Neural progenitor cell (in vitro differentiated cells): ENCODE data around the gene BCAP31. TPM values are rescaled to one million over a fixed set of nuclear protein-coding genes. Genes with fewer than 3 reads are reported as not detected.

Experiments used
- DNase-seq: peaks from one replicate; pipeline ENCODE4 v3.0.0-alpha.2; 2016; ENCODE audit warnings: low spot score
- H2AFZ ChIP-seq: fragments of 200-600 bp; sonication (generic); replicated peaks from 2 replicates; pipeline ENCODE4 v1.6.1; 2016; ENCODE audit warnings: antibody characterized with exemption
- H3F3A ChIP-seq: fragments of 200-600 bp; sonication (generic); 2 replicates; pipeline ENCODE4 v1.6.1; 2016; ENCODE audit warnings: antibody characterized with exemption, low read depth
- H3K27ac ChIP-seq: fragments of 200-600 bp; sonication (generic); 2 replicates; pipeline ENCODE4 v1.5.1; 2016; ENCODE audit warnings: mild to moderate bottlenecking
- H3K27me3 ChIP-seq: fragments of 200-600 bp; sonication (generic); 2 replicates; pipeline ENCODE4 v1.6.1; 2016; ENCODE audit warnings: mild to moderate bottlenecking, moderate library complexity
- H3K36me3 ChIP-seq: fragments of 200-600 bp; sonication (generic); 2 replicates; pipeline ENCODE4 v1.5.1; 2016
- H3K4me1 ChIP-seq: fragments of 200-600 bp; sonication (generic); 2 replicates; pipeline ENCODE4 v1.6.1; 2016; ENCODE audit warnings: mixed run types
- H3K4me2 ChIP-seq: fragments of 200-600 bp; sonication (generic); 2 replicates; pipeline ENCODE4 v1.6.1; 2016
- H3K4me3 ChIP-seq: fragments of 200-600 bp; sonication (generic); 2 replicates; pipeline ENCODE4 v1.5.1; 2016
- H3K79me2 ChIP-seq: fragments of 200-600 bp; sonication (generic); 2 replicates; pipeline ENCODE4 v1.6.1; 2016; ENCODE audit warnings: low read depth
- H3K9ac ChIP-seq: fragments of 200-600 bp; sonication (generic); 2 replicates; pipeline ENCODE4 v1.6.1; 2016
- H3K9me3 ChIP-seq: fragments of 200-600 bp; sonication (generic); 2 replicates; pipeline ENCODE4 v1.5.1; 2016; ENCODE audit warnings: low read depth
- H4K20me1 ChIP-seq: fragments of 200-600 bp; sonication (generic); 2 replicates; pipeline ENCODE4 v1.6.1; 2016; ENCODE audit warnings: low read depth
- H3K27ac Mint-ChIP-seq: 3 replicates; pipeline ENCODE4 v1.8.0; 2021; ENCODE audit warnings: mixed read lengths
- H3K27me3 Mint-ChIP-seq: 2 replicates; pipeline ENCODE4 v1.8.0; 2022; ENCODE audit warnings: low read depth, mild to moderate bottlenecking, inconsistent platforms, moderate library complexity, mixed read lengths; ENCODE audit not compliant: insufficient read depth
- H3K36me3 Mint-ChIP-seq: 3 replicates; pipeline ENCODE4 v1.8.0; 2021; ENCODE audit warnings: mixed read lengths
- H3K4me1 Mint-ChIP-seq: 3 replicates; pipeline ENCODE4 v1.8.0; 2021; ENCODE audit warnings: mixed read lengths
- H3K4me3 Mint-ChIP-seq: 3 replicates; pipeline ENCODE4 v1.8.0; 2021; ENCODE audit warnings: mild to moderate bottlenecking, moderate library complexity, mixed read lengths
- H3K9me3 Mint-ChIP-seq: 3 replicates; pipeline ENCODE4 v1.8.0; 2020; ENCODE audit warnings: mixed read lengths
- EZH2 ChIP-seq: fragments of 200-600 bp; sonication (generic); IDR thresholded peaks from 2 replicates; pipeline ENCODE4 v1.6.1; 2017; ENCODE audit warnings: antibody characterized with exemption, mild to moderate bottlenecking, moderate library complexity
- EZH2phosphoT487 ChIP-seq: fragments of 200-600 bp; sonication (generic); IDR thresholded peaks from 2 replicates; pipeline ENCODE4 v1.6.1; 2017; ENCODE audit warnings: antibody characterized with exemption
- total RNA-seq: library from RNA; depleted of rRNA; stranded (reverse); fragments of >200 nt; gene quantifications from 2 replicates; pipeline ENCODE4 v1.2.3, GENCODE V29; 2015; ENCODE audit warnings: low replicate concordance
- TF ChIP-seq, protein P1 (sequence below): fragments of 200-600 bp; sonication (generic); IDR thresholded peaks from 2 replicates; pipeline ENCODE4 v1.5.1; 2017; ENCODE audit warnings: antibody characterized with exemption, mild to moderate bottlenecking

The BCAP31 gene
- total RNA-seq, 1 donor from 2014 or later: 52.5 TPM

- H3K27ac Mint-ChIP-seq: peak overlapping the region; percentile 93
- peaks cover 14% of the 10 kb centered on the region for H3K9me3 Mint-ChIP-seq
- H3K27me3 Mint-ChIP-seq: no peaks in the 10 kb centered on the region
Observed at GRCh38 chrX:153766871-153767673, 42.9 kb upstream of the BCAP31 start.

GRCh38 chrX:153766098-153766817, 42.1 kb upstream of the BCAP31 start:
- peak; percentile 37 for DNase-seq
- Histone ChIP-seq H4K20me1 (no peaks in the 10 kb centered on the region), H2AFZ (no peak overlapping the region), H3K27me3 (no peaks in the 10 kb centered on the region), H3K36me3 (no peaks in the 10 kb centered on the region), H3K9ac (no peak overlapping the region), H3K4me1 (no peaks in the 10 kb centered on the region), H3K9me3 (no peaks in the 10 kb centered on the region), H3K4me3 (no peak overlapping the region), H3F3A (no peaks in the 10 kb centered on the region), H3K79me2 (no peaks in the 10 kb centered on the region), H3K4me2 (peak overlapping the region; percentile 19), H3K27ac (no peak overlapping the region)
- Mint-ChIP-seq H3K27ac (peak overlapping the region; percentile 93), H3K4me1 (peaks cover 12% of the 10 kb centered on the region), H3K36me3 (no peaks in the 10 kb centered on the region), H3K9me3 (peaks cover 20% of the 10 kb centered on the region), H3K27me3 (no peaks in the 10 kb centered on the region), H3K4me3 (peak overlapping the region; percentile 67)
- no peak for TF ChIP-seq EZH2phosphoT487
- TF ChIP-seq, protein P1, sequence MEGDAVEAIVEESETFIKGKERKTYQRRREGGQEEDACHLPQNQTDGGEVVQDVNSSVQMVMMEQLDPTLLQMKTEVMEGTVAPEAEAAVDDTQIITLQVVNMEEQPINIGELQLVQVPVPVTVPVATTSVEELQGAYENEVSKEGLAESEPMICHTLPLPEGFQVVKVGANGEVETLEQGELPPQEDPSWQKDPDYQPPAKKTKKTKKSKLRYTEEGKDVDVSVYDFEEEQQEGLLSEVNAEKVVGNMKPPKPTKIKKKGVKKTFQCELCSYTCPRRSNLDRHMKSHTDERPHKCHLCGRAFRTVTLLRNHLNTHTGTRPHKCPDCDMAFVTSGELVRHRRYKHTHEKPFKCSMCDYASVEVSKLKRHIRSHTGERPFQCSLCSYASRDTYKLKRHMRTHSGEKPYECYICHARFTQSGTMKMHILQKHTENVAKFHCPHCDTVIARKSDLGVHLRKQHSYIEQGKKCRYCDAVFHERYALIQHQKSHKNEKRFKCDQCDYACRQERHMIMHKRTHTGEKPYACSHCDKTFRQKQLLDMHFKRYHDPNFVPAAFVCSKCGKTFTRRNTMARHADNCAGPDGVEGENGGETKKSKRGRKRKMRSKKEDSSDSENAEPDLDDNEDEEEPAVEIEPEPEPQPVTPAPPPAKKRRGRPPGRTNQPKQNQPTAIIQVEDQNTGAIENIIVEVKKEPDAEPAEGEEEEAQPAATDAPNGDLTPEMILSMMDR: no peak

More at GRCh38 chrX:153766871-153767673, 42.9 kb upstream of the BCAP31 start:
- no peak for DNase-seq
- H3F3A ChIP-seq: no peaks in the 10 kb centered on the region
- no peaks in the 10 kb centered on the region for H3K36me3 ChIP-seq
- no peaks in the 10 kb centered on the region for H3K36me3 Mint-ChIP-seq
- no peak overlapping the region for H3K27ac ChIP-seq
- no peaks in the 10 kb centered on the region for H3K9me3 ChIP-seq
- no peaks in the 10 kb centered on the region for H3K4me1 ChIP-seq
- H3K4me1 Mint-ChIP-seq: peaks cover 12% of the 10 kb centered on the region
- no peaks in the 10 kb centered on the region for H3K27me3 ChIP-seq
- H3K4me3 Mint-ChIP-seq: peak overlapping the region; percentile 67
- no peak overlapping the region for H3K4me2 ChIP-seq
- no peak overlapping the region for H3K9ac ChIP-seq
- no peak overlapping the region for H3K4me3 ChIP-seq
- no peak overlapping the region for H2AFZ ChIP-seq
- TF ChIP-seq, protein P1: no peak
- no peak for TF ChIP-seq EZH2phosphoT487
- no peak for TF ChIP-seq EZH2
- H4K20me1 ChIP-seq: no peaks in the 10 kb centered on the region
- no peaks in the 10 kb centered on the region for H3K79me2 ChIP-seq

DNA sequence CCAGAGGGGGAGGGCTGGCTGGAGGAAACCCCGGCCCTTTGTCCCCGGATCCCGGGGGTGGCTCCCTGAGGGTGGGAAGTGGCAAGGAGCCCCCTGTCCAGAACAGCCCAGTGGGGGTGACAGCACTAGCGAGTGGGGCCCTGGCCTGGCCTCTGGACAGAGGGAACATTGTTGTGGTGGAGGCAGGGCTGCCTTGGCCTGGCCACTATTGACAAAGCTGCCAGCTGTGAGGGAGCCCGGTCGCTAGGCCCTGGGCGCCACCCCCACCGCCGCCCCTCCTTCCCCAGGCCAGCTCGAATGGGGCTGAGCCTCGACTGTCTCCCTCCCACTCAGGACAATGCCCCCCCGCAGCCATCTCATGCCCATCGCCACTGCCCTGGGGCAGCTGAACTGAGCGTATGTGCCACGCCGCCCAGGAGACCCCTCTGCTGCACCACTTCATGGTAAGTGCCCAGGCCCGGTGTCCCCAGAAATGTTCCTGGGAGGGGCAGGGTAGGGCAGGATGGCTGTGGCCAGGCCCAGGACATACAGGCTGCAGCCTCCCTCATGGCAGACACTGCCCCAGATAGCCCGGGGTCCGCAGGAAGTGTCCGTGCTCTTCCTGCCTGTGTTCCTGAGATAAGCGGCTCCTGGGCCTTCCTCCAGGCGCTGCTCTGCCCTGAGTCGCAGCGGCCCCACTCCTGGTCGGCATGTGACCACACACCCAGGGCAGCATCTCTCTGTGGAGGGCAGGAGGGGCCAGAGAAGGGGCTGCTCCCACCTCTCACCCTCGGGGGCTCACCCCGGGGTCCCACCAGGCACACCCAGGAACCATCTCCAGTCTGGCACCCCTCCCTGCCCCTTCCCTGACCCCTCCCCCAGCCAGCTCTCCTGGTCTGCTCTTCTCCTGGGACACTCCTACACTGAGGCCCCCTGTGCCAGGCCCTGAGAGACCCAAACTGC, 41.2 kb upstream of the BCAP31 start:
- Mint-ChIP-seq H3K4me1 (peaks cover 12% of the 10 kb centered on the region), H3K36me3 (no peaks in the 10 kb centered on the region), H3K4me3 (no peak overlapping the region), H3K9me3 (peaks cover 22% of the 10 kb centered on the region), H3K27ac (no peak overlapping the region), H3K27me3 (no peaks in the 10 kb centered on the region)
- Histone ChIP-seq H3K36me3 (no peaks in the 10 kb centered on the region), H3K27me3 (no peaks in the 10 kb centered on the region), H3F3A (no peaks in the 10 kb centered on the region), H3K9me3 (no peaks in the 10 kb centered on the region), H3K4me2 (no peak overlapping the region), H3K4me1 (no peaks in the 10 kb centered on the region), H2AFZ (no peak overlapping the region), H4K20me1 (no peaks in the 10 kb centered on the region), H3K4me3 (no peak overlapping the region), H3K9ac (no peak overlapping the region), H3K79me2 (no peaks in the 10 kb centered on the region), H3K27ac (no peak overlapping the region)
- DNase-seq: no peak
- TF ChIP-seq EZH2phosphoT487: no peak
- TF ChIP-seq EZH2: no peak
- TF ChIP-seq, protein P1: no peak
